Lung (tissue), 12 donors: Measurements from ENCODE around the gene CCDC57. TPM values are rescaled to one million over a fixed set of nuclear protein-coding genes. Genes with fewer than 3 reads are reported as not detected.

Experiments used
- ATAC-seq: fragments of 200-7000 bp; cut with Tn5 transposase; one replicate; pipeline ENCODE4 v1.9.1; 2020; ENCODE audit warnings: moderate number of reproducible peaks; ENCODE audit not compliant: insufficient read depth, low FRiP score
- DNase-seq, 3 donors: peaks; one replicate each; pipeline ENCODE4 v3.0.0-alpha.2; 2013 to 2017
- H3K27ac ChIP-seq, 2 donors: one replicate each; pipeline ENCODE4 v1.5.1; 2013; ENCODE audit warnings: mild to moderate bottlenecking in 2 of 2, moderate library complexity in 2 of 2, control low read depth in 1 of 2, inconsistent platforms in 1 of 2, low read depth in 1 of 2, low read length in 1 of 2
- H3K27me3 ChIP-seq, 3 donors: one replicate each; pipeline ENCODE4 v1.5.1; 2013; ENCODE audit warnings: low read length in 2 of 3; ENCODE audit not compliant: control insufficient read depth in 3 of 3, insufficient read depth in 3 of 3
- H3K36me3 ChIP-seq, 4 donors: one replicate each; pipeline ENCODE4 v1.5.1; 2013; ENCODE audit warnings: low read length in 4 of 4, mild to moderate bottlenecking in 1 of 4, moderate library complexity in 1 of 4; ENCODE audit not compliant: control insufficient read depth in 4 of 4, insufficient read depth in 4 of 4
- H3K4me1 ChIP-seq, 5 donors: one replicate each; pipeline ENCODE4 v1.5.1; 2013; ENCODE audit warnings: low read length in 5 of 5, mild to moderate bottlenecking in 2 of 5, moderate library complexity in 1 of 5; ENCODE audit not compliant: control insufficient read depth in 5 of 5, insufficient read depth in 5 of 5
- H3K4me3 ChIP-seq: one replicate; pipeline ENCODE4 v1.5.1; 2013; ENCODE audit warnings: mild to moderate bottlenecking, control low read depth, moderate library complexity
- H3K9ac ChIP-seq, 2 donors: one replicate each; pipeline ENCODE4 v1.5.1; 2013; ENCODE audit warnings: low read length in 2 of 2, control low read depth in 1 of 2; ENCODE audit not compliant: insufficient read depth in 1 of 2
- H3K9me3 ChIP-seq, 4 donors: one replicate each; pipeline ENCODE4 v1.5.1; 2013; ENCODE audit warnings: low read length in 3 of 4, mild to moderate bottlenecking in 1 of 4, moderate library complexity in 1 of 4; ENCODE audit not compliant: control insufficient read depth in 4 of 4, insufficient read depth in 3 of 4
- WGBS, 2 donors: extraction: QIAGEN DNeasy Blood & Tissue Kit; methylation state at CpG; one replicate each; pipeline ENCODE4 v1.1.7; 2013; 5-methylcytosine and 5-hydroxymethylcytosine counted together
- polyA plus RNA-seq, 2 donors: library from polyadenylated mRNA; stranded (reverse); fragments of 200-250 nt; gene quantifications; one replicate each; pipeline ENCODE4 v1.2.1, GENCODE V29; 2013
- total RNA-seq, 2 donors: library from RNA; depleted of rRNA in 1 of 2; stranded (reverse); fragments of >200 nt in 1 of 2; gene quantifications; one replicate each; pipeline ENCODE4 v1.2.1, GENCODE V29; 2014 to 2021
- TF ChIP-seq, protein P1 (sequence below): IDR thresholded peaks from 2 replicates; pipeline ENCODE4 v1.5.1; 2012; ENCODE audit warnings: mild to moderate bottlenecking; ENCODE audit errors: control extremely low read depth, extremely low read depth
- donor health status: control.
- donor health status: control.
- donor health status: Bipolar disorder and iron deficiency.
- donor health status: healthy.
- donor health status: DM: yes; HTN: yes; CAD: no.

The CCDC57 gene
- total and polyA plus RNA-seq, 4 donors, result 33.2 to 128 (median 74.9) TPM

DNA sequence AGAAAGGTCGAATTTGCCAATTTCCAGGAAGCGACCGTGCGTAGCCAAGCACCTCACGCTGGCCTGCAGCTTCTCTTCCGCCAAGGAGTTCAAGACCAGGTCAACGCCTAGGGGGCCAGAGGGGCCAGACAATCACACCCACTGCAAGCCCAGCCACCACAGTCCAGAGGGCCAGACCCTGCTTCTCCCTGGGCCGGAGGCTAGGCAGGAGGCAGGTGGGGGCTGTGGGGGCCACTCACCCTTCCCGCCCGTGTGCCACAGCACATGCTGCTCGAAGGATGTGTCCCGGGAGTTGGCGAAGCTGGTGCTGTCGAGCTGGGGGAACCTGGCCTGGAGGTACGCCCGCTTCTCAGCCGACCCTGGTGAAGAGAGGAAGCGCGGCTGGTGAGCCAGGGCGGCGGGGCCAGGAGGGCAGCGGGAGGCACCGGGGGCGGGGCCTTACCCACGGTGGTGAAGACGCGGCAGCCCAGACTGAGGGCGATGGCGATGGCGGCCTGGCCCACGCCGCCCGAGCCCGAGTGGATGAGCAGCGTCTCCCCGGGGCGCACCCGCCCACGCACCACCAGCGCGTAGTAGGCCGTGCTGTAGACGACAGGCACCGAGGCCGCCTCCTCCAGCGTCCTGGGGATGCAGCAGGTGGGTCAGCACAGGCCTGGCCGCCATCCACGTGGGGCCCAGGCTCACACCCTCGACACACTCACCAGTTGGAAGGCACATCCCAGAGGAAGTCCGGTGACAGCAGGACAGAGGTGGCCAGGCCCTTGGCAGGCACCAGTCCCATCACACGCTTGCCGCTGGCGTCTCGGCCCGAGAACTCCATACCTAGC is 128.9 kb downstream of the CCDC57 start:
- TF ChIP-seq, protein P1, sequence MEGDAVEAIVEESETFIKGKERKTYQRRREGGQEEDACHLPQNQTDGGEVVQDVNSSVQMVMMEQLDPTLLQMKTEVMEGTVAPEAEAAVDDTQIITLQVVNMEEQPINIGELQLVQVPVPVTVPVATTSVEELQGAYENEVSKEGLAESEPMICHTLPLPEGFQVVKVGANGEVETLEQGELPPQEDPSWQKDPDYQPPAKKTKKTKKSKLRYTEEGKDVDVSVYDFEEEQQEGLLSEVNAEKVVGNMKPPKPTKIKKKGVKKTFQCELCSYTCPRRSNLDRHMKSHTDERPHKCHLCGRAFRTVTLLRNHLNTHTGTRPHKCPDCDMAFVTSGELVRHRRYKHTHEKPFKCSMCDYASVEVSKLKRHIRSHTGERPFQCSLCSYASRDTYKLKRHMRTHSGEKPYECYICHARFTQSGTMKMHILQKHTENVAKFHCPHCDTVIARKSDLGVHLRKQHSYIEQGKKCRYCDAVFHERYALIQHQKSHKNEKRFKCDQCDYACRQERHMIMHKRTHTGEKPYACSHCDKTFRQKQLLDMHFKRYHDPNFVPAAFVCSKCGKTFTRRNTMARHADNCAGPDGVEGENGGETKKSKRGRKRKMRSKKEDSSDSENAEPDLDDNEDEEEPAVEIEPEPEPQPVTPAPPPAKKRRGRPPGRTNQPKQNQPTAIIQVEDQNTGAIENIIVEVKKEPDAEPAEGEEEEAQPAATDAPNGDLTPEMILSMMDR, result no peak
- peaks cover 4 to 97% (median 22%) of the 10 kb centered on the region in 4 donors for H3K36me3 ChIP-seq
- ATAC-seq, result no peak

GRCh38 chr17:82083009-82083408 is 129.6 kb downstream of the CCDC57 start:
- TF ChIP-seq, protein P1, result no peak
- no peaks in the 10 kb centered on the region for H3K4me1 ChIP-seq
- peaks cover 0 to 2% (median 0%) of the 10 kb centered on the region in 4 donors for H3K9me3 ChIP-seq
- DNase-seq (no peak), ATAC-seq (no peak)
- no peaks in the 10 kb centered on the region for H3K27me3 ChIP-seq
- H3K9ac ChIP-seq, result no peak overlapping the region
- no peak overlapping the region for H3K4me3 ChIP-seq
- H3K27ac ChIP-seq, result no peak overlapping the region
- 94 to 96% methylated on average over 24 of the region's 24 CpGs for WGBS, 2 donors
- peaks cover 4 to 96% (median 22%) of the 10 kb centered on the region in 4 donors for H3K36me3 ChIP-seq

More for the DNA sequence above, 128.9 kb downstream of the CCDC57 start:
- Histone ChIP-seq H3K9me3 (peaks cover 0 to 2% (median 0%) of the 10 kb centered on the region in 4 donors), H3K4me3 (no peak overlapping the region), H3K27me3 (no peaks in the 10 kb centered on the region), H3K4me1 (no peaks in the 10 kb centered on the region), H3K9ac (no peak overlapping the region), H3K27ac (no peak overlapping the region)
- no peak for DNase-seq
- WGBS, 2 donors, result 93 to 95% methylated on average over 53 to 55 of the region's 55 CpGs

GRCh38 chr17:82082456-82082855 is 130.2 kb downstream of the CCDC57 start:
- H3K27me3 ChIP-seq, result no peaks in the 10 kb centered on the region
- TF ChIP-seq, protein P1, result no peak
- no peak overlapping the region for H3K9ac ChIP-seq
- no peaks in the 10 kb centered on the region for H3K4me1 ChIP-seq
- H3K36me3 ChIP-seq, result peaks cover 4 to 95% (median 18%) of the 10 kb centered on the region in 4 donors
- DNase-seq, result no peak
- H3K4me3 ChIP-seq, result no peak overlapping the region
- no peak for ATAC-seq
- peaks cover 0 to 2% (median 0%) of the 10 kb centered on the region in 4 donors for H3K9me3 ChIP-seq
- 90 to 94% methylated on average over 17 to 19 of the region's 19 CpGs for WGBS, 2 donors
- H3K27ac ChIP-seq, result no peak overlapping the region
